ENCODE measurements around the gene ZFYVE21.

ZFYVE21 gene

DNA sequence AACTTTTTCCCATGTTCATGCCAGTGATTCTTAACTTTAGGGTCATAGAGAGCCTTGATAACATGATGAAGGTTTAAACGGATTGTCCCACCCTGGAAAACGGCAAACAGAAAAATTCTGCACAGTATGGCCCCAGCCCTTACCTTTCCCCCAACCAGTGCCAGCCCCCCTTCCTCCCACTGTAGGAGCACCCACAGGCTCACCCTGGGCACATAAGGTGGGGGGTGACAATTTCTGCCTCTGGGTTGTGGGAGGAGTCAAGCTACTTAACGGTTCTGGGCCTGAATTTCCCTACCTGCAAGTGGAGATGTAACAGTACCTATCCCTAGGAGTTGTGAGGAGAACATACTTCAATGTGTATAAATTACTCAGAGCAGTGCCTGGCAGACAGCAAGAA is 18.4 kb upstream of the ZFYVE21 start:
- no peak overlapping the region for H3K4me3 ChIP-seq (ENCODE audit: low read depth in 1 of 2, low read length in 1 of 2)
- no peaks in the 10 kb centered on the region for H3K9me3 ChIP-seq
- TF ChIP-seq, protein P1, sequence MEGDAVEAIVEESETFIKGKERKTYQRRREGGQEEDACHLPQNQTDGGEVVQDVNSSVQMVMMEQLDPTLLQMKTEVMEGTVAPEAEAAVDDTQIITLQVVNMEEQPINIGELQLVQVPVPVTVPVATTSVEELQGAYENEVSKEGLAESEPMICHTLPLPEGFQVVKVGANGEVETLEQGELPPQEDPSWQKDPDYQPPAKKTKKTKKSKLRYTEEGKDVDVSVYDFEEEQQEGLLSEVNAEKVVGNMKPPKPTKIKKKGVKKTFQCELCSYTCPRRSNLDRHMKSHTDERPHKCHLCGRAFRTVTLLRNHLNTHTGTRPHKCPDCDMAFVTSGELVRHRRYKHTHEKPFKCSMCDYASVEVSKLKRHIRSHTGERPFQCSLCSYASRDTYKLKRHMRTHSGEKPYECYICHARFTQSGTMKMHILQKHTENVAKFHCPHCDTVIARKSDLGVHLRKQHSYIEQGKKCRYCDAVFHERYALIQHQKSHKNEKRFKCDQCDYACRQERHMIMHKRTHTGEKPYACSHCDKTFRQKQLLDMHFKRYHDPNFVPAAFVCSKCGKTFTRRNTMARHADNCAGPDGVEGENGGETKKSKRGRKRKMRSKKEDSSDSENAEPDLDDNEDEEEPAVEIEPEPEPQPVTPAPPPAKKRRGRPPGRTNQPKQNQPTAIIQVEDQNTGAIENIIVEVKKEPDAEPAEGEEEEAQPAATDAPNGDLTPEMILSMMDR (IDR thresholded peaks at IDR 0.05) = no peak
- H3K36me3 ChIP-seq = peaks cover 97% of the 10 kb centered on the region
- no peak overlapping the region for H3K27ac ChIP-seq
- no peaks in the 10 kb centered on the region for H3K4me1 ChIP-seq (ENCODE audit: control insufficient read depth in 1 of 2, insufficient read depth in 1 of 2, low read depth in 1 of 2, low read length in 1 of 2)
- H3K27me3 ChIP-seq = no peaks in the 10 kb centered on the region

DNA sequence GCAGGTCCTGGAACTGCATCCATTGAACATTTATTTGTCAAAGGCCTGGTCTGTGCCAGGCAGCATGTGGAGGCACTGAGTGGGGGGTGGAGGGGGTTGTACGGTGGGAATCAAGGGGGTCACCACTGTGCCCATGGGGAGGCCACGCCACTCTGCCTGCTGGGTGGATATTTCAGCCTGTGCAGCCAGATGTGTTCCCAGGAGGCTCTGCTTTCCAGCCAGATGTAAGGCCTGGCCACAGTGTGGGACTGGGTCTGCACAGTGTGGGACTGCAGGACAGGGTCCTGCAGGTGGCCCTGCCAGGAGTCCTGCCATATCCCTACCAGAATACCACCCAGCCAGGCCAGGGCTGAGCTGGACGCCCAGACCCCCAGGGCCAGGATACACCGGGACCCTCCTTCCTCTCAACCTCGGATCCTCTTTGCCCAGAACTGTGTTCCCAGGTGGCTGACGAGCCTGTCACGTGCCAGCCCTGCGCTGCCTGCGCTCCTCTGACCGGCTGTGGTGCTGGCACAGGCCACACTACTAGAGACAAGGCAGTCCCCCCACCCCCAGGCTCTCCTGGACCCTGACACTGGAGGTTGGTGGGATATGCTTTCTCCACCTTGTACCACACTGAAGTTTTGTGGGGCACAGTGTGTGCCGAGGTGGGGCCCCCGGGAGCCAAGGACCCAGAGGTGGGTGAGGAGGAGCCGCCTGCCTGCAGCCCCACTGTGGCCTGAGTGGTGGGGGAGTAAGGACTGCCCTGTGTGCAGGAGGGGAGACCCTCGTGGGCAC is 17.8 kb upstream of the ZFYVE21 start:
- TF ChIP-seq, protein P1 (IDR thresholded peaks at IDR 0.05) = no peak
- Histone ChIP-seq H3K9me3 (no peaks in the 10 kb centered on the region), H3K27me3 (no peaks in the 10 kb centered on the region), H3K27ac (no peak overlapping the region), H3K4me1 (ENCODE audit: control insufficient read depth in 1 of 2, insufficient read depth in 1 of 2, low read depth in 1 of 2, low read length in 1 of 2) (no peaks in the 10 kb centered on the region), H3K36me3 (peaks cover 97% of the 10 kb centered on the region), H3K4me3 (ENCODE audit: low read depth in 1 of 2, low read length in 1 of 2) (no peak overlapping the region)

DNA sequence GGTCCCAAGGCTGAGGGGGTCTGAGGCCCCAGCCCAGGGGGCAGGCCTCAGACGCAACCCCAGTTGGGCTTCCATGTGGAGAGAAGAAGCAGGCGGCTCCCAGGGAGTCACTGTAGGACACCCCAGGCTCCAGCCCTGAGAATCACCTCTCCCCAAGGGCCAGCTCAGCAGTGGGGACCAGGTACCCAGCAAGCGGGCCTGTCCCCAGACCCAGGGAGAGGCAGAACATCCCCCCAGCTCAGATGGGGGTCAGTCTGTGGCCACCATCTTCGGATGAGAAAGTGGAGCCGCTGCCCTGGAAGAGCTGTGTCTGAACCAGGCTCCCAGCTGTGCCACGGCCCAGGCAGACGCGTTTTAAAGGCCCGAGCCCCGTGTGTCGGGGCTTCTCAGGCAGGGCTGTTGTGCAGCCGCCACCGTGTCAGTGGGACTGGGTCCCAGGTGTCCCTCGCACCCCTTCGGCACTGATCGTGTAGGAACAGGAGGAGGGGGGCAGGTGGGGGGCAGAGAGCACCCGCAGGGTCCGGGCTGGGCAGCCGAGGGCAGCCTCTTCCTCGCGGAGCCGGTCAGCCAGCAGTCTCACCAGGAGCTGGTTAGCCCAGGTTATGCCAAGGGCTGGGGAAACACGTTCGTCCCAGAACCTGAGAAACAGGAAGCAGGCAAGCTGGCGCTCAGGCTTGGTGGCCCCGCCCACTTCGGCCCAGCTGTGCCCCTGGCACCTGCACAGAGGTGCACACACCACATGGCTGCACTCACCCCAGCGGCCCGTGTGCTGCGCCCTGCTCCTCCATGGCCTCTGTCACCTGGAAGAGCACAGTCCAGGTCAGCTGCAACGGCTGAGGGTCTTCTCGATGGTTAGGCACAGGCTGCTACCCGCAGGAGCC is 17.0 kb upstream of the ZFYVE21 start:
- H3K27ac ChIP-seq = no peak overlapping the region
- TF ChIP-seq, protein P1 (IDR thresholded peaks at IDR 0.05) = no peak
- no peaks in the 10 kb centered on the region for H3K9me3 ChIP-seq
- peaks cover 97% of the 10 kb centered on the region for H3K36me3 ChIP-seq
- no peaks in the 10 kb centered on the region for H3K4me1 ChIP-seq (ENCODE audit: control insufficient read depth in 1 of 2, insufficient read depth in 1 of 2, low read depth in 1 of 2, low read length in 1 of 2)
- H3K4me3 ChIP-seq (ENCODE audit: low read depth in 1 of 2, low read length in 1 of 2) = no peak overlapping the region
- no peaks in the 10 kb centered on the region for H3K27me3 ChIP-seq

DNA sequence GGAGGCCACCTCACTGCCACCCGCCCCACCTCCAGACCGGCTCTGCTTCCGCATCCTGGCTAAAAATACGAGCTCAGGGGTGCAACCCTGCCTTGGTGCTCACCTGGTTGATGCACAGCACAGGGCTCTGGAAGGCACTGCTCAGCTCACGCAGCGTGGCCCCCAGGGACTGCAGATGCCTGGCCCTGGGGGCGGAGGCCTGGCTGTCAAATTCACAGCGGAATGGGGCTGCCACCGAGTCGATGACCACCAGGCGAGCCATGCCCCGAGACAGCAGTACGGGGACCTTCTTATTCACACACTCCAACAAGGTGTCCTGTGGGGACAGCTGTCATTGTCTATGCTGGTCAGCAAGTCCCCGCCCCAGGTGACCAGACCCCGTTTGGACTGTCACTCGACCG is 16.3 kb upstream of the ZFYVE21 start:
- Histone ChIP-seq H3K36me3 (peaks cover 97% of the 10 kb centered on the region), H3K27me3 (no peaks in the 10 kb centered on the region), H3K4me1 (ENCODE audit: control insufficient read depth in 1 of 2, insufficient read depth in 1 of 2, low read depth in 1 of 2, low read length in 1 of 2) (no peaks in the 10 kb centered on the region), H3K4me3 (ENCODE audit: low read depth in 1 of 2, low read length in 1 of 2) (no peak overlapping the region), H3K27ac (no peak overlapping the region), H3K9me3 (no peaks in the 10 kb centered on the region)
- TF ChIP-seq, protein P1 (IDR thresholded peaks at IDR 0.05) = no peak

DNA sequence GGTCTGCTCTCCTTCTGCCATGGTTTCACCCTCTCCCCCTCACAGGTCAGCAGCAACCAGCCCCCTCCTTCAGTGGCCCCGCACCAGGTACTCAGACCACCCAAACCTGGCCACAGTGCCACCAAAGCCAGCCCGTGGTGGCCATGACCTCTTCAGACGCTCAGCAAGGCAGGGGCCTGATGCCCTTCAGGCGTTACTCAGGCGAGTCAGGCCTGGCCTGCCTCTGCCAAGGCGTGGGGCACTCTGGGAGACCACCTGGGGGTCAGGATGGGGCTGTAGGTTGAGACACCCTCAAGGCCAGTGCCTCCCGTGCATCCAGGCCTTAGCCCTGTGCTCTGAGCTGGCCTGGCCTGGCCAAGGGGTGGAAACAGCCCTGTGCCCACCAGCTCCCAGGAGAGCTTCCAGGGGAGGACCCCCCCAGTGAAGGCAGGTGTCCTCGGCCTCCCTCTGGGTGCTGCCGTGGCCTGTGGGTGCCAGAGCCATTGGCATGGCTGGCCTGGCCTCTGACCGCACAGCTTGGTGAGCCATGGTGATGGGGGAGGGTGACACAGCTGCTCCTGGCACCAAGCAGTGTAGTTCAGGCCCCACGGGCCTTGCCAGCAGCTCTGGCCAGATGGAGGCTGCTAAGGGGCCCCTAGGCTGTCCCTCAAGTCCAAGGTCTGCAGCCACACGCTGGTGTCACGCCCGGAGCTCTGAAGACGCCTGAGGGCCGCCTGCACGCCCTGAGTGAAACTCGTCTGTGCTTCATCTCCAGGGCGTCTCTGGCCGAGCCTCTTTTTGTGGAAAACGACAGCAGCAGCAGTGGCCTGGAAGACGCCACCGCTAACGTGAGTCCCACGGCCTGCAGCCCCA is 15.5 kb upstream of the ZFYVE21 start:
- Histone ChIP-seq H3K27ac (no peak overlapping the region), H3K4me1 (ENCODE audit: control insufficient read depth in 1 of 2, insufficient read depth in 1 of 2, low read depth in 1 of 2, low read length in 1 of 2) (no peaks in the 10 kb centered on the region), H3K27me3 (no peaks in the 10 kb centered on the region), H3K9me3 (no peaks in the 10 kb centered on the region), H3K36me3 (peaks cover 99% of the 10 kb centered on the region), H3K4me3 (ENCODE audit: low read depth in 1 of 2, low read length in 1 of 2) (no peak overlapping the region)
- TF ChIP-seq, protein P1 (IDR thresholded peaks at IDR 0.05) = no peak
